DMS53 (cell line): ENCODE results near the gene PSMB5.

Experiments used
- DNase-seq: peaks from one replicate; lab custom pipeline; 2025; lab: John Stamatoyannopoulos, UW

Gene PSMB5

DNA sequence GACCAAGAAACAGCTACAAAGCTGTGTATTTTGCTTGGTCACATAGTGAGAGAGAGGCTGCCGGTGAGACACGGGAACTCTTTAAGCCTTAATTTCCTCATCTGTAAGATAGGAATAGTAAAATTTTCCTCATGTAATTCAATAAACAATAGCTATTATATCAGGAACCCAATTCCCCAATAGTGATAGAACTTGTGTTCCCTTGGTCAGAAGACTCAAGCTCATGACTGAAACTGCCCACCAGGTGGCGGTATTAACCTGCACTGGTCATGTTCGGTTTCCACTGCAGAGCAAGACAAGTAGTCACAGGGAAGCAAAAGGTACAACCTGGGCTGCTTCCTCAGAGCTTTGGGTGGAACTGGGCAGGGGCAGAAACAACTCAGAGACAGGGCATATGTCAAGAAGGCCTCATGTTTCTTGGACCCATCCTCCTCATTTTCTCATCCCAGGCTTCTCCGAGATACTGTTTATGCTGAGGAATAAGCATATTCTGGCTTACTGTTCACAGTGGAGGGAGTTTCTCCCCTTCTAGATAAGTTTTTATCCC, 48.1 kb downstream of the PSMB5 start:
- peak; percentile 84 for DNase-seq

DNA sequence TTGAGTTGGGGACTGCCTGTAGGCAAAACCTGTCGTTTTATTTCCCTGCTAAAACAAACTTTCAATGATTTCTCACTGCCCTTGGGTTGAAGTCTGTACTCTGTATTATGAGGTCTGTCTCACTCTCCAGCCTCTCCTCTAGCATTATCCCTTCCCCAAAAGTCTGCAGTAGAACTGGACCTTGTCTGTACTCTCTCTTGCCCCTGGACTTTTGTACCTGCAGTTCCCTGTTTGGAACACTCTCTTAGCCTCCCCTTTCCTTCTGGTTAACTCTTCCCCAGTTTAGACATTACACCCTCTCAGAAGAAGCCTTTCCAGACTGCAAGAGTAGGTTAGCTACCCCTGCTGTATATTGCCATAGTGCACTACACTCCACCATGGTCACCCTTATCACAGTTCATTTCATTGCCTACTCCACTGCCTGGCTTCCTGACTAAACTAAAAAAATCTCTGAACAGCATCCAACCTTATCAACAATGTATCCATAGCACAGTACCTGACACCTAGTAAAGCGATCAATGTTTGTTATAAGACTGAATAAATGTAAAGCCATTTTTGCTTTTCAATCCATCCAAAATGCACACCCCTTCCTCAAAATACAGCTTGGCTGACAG, 48.7 kb downstream of the PSMB5 start:
- no peak for DNase-seq

DNA sequence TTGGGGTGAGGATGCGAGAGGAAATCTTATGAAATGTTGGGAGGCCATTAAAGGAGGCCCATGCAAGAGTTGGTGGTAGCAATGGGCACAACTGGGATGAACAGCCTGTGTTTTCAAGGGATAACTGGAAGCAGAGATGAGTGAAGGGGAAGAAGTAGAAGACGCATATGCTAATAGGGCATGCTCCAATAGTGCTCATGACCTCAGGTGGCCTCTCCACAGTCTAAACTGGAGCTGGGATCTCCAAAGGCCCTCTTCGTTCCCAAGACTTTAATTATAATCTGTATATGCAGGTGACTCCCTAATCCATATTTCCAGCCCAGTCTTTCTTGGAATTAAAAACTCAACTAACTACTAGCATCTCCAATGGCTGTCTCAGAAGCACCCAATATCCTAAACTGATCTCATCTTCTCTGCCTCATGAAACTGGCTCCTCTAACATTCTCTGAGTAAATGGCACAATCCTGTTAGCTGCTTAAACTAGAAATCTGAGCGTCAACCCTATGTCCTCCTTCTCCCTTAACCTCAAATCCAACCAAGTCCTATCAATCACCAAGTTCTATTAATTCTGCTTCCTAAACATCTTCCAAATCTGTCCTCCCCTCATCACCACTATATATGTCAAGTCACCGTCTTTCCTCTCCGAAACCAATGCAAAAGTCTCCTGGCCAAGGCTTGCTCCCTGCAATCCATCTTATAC, 49.6 kb downstream of the PSMB5 start:
- no peak for DNase-seq

DNA sequence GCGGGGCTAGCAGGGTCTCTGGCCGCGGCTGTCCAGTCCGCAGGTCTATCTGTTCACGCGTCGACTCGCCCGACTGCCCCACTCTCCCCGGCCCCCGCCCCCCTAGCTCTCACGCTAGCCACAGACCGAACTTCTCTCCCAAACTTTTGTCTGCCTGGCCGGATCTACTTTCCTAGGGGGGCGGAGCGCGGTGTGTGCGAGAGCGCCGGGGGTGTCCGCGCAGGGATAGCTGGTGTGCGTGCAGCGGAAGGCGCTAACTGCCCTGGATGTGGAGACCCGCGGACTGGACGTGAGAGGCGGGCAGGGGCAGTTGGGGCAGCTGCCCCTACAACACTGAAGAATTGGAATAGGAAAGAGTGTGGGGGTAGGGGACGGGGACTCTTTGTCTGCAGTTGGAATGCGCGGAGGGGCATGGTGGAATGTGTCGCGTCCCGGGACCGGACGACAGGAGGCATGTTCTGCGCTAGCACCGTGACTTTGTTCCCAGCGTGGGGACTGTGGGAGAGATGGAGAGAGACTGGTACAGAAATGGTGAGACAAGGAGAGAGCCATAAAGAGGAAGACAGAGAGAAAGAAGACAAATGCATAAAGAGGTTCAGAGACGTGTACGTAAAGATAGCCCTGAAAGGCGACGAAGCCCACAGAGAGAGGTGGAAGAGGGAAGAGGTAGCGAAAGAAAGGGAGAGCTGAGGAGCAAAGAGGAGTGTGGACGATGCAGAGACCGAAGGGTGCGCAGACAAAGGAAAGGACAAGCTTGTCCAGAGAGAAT, 52.0 kb downstream of the PSMB5 start, which contains the start of gene AJUBA:
AJUBA (minus strand) TSS at position 75 of the 769 bp plus-strand sequence. CDS start 285 bp downstream, outside the sequence.
- DNase-seq = peak; percentile 81

DNA sequence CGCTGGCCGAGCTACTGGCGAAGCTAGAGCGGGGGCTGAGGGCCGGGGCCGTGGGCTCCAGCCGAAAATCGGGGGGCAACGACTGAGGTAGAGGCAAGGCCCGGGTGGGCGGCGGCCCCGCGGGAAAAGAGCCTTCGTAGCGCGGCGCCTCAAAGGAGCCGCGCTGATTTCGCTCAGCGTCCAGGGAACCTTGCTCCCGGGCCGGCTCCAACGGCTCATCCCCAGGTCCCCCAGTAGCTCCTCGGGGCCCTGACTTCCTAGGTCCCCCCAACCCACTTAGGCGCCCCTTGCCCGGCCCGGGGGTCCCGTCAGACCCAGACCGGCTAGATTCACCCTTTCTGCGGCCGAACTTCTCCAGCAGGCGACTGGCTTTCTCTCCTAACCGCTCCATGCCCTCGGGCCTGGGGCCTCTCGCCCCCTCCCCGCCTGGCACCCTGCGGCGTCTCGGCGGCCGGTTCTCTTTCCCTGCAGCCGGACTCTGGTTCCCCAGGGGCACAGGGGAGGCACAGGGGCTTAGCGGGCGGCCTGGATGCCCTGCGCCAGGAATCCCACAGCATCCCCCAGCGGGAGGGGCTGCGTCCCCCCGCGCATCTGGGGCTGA, 52.7 kb downstream of the PSMB5 start:
- peak; percentile 43 for DNase-seq

DNA sequence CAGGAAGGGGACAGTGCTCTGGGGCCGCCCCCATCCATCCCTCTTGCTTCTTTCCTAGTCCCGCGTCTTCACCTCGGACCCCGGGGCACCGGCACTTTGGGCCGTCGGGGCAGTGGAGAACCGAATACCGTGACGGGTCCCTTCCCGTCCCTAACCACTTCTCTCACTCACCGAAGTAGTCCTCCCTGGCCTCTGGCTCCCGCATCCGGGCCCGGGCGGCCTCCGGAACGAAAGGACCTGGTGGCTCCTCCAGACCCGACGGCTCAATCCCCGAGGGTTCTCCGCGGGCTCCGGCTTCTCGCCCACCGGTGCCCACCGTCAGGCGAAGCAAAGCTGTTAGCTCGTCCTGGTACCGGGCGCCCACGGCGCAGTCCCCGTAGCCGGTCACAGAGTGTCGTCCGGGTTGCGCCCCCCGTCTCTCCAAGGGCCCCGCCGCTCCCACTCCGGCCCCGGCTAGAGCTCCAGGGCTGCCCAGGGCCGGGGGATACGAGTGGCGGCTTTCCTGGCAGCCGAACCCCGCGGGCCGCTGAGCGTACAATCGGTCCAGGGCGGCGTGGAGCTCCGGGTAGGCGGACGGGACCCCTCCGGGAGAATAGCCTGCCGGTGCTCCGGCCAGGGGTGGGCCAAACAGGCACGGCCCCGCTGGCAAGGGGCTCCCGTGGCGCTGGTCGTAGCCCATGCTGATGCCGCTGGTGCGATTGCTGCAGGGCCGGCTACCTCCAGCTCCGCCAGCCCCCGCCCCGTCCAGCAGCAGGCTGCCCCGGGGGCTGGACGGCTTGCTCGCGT, 53.4 kb downstream of the PSMB5 start:
- DNase-seq = peak; percentile 36

DNA sequence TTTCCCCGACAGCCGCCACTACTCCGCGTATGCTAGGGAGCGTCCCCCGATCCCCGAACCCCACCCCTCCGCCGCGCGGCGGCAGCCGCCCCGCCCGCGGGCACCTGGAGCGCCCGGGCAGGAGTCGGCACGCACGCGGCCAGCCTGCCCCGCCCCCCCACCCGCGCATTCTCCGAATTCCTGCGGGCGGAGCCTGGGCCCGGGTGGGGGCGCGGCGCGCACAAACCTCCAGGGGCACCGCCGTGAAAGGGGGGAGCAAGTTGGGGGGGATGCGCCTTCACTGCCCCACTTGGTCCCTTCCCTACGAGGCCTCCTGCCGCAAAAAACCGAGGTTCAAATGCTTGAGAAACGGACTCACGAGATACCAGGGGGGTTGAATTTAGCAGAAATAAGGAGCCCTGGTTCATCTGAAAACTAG, 54.0 kb downstream of the PSMB5 start:
- peak; percentile 23 for DNase-seq

DNA sequence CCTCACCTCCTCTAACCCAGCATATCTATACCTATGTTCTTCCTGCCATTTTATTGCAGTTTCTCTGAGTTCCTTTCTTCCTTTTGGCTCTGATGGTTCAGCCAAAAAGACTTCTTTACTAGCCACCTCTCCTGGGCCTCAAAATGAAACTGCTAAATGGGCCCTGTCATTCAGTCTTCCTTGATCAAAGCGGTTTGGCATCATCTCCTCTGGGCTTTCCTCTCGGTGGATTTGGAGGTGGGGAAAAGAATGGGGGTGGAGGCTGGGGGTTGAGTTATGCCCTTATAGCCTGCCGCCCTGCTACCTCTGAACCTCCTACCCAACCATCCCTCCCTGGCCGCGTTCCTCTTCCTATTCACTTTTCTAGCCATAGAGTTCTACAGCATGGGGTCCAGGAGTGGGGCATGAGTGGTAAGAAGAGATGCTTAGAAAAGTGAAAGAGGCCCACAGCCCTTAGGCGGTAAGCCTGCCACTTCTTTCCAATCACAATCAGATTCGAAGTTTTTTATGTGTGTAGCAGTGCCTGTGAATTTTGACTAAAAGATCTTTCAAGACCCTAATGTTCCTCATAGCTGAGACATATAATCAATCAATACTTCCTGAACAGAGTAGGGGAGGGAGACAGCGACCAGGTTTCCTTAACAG, 54.8 kb downstream of the PSMB5 start:
- no peak for DNase-seq

DNA sequence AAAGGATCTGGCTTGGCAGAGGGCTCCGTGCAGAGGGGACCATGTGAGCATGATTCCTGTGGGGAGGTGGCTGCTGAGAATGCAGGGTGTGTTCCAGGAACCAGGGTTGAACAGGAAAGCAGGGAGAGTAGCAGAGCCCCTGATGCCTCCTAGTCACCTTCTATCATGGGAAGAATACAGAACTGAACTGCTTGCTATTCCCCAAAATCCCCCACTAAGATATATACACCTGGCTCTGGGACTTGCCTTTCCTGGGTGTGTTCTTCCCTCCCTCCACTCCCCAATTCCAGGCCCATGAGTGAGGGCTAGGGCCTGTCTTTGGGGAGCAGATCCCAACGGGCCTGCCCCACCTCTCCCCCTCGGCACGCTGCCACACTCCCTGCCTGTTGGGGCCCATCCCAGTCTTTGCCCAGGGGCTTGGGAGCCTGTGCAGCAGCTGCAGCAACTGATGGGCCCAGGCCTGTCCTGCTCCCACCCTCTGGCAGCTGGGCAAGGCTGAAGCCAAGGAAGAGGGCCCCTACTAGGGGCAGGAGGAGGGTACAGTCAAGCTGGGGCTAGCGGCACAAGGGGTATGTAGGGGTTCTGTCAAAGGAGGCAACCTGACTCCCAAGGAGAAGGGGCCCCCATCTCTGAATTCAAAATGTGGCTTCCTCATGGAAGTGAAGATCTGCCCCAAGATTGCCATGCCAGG, 55.6 kb downstream of the PSMB5 start:
- no peak for DNase-seq

DNA sequence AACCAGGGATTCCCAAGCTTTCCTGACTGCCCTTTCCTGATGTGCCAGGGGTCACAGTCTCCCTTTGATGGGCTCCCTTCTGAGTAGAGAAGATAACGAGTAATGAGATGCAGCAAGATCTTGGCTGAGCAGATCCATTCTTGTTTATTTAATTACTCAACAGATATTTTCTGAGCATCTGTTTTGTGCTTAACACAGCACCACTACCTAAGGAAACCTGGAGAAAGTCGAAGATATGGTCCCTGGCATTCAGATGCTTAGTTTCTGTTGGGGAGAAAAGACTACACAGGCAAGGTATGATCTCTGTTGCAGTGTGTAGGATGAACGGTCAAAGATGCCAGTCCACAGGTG, 56.2 kb downstream of the PSMB5 start:
- DNase-seq = no peak

DNA sequence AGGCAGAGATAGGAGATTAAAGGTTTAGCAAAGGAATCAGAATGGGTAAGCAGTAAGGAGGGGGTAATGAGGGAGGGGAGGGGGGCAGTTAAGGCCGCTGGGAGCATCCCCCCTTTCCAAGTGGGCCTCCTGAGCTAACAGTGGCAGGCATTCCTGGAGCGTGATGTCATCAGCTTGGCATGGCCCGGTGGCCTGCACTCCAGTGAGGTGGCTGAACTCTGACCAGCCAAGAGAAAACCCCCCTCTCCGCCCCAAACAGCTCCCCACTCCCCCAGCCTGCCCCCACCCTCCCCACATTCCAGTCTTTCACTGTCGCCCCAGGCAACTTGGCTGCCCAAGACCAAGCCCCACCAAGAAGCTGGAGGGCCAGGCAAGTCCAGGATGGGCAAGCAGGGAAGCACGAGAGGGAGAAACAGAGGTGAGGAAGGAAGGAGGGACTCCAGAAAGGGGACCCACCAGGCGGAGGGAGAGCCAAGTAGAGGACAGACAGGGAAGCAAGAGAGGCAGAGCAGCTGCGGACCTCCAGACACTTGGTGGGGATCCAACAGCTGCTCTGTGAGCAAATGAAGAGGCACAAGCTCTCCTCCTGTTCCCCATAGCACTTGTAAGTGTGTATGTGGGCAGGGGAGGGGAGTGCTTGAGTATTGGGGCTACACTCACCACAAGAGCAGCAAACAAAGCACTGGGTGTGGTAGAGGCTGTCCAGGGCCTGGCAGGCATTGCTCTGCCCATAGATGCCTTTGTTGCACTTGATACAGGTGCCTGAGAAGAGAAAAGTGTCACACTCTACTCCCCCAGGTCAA, 56.8 kb downstream of the PSMB5 start:
- peak; percentile 64 for DNase-seq

DNA sequence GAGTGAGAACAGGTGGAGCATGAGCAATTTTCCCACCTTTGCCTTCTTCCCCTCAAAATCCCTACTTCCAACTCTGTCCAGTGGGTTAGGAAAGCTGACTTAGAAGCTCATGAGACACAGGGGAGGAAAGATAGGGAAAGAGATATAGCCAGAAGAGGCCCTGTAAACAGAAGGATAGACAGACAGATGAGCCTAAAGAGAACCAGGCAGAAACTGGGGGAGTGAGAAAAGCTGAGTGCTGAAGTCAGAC, 57.3 kb downstream of the PSMB5 start:
- DNase-seq = no peak

DNA sequence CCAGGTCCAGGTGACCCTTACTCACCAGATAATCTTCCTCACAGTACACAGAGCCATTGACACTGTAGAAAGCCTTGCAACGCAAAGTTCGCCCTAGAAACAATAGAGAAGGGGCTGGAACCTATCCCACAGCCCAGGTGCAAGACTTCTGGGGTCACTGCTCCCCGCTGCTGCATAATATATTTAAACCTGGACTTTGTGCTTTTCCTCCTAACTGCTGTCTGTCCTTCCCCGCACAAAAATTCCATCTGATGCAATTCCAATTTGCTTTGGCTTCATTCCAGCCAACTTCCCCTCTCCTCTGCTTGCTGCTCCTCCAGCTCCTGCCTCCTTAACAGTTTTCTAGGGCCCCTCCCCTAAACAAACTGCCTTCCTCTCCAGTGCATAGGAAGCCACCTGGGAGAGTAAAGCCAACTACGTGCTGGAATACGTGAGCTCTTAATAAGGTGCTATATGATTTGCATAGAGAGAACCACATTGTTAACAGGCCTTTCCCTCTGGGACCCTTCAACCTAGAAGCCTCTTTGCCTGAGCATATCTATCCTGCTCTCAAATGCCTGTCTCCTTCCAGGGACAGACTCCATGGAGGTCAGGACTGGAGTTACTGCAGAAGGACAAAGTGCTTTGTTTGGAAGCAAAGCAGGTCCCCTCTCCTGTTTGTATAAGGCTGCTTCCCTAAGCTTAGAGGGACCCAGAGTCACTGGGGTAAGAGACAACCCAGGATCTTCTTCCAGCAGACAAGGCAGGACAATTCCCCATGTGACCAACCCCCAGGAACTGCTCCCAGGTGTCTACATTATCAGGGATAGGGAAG, 57.9 kb downstream of the PSMB5 start:
- DNase-seq = peak; percentile 46
